Caco-2 (cell line): ENCODE results near the gene TSHZ2. TPM values are rescaled to one million over a fixed set of nuclear protein-coding genes. Genes with fewer than 3 reads are reported as not detected.

Source experiments
- BruUV-seq: library from RNA; stranded (reverse); fragments of 400-500 nt; replicated peaks from 2 replicates; lab custom pipeline; 2021; lab: Mats Ljungman, UMichigan
- CTCF ChIA-PET: fragments of 300-600 bp; sonication (Branson Sonifier 250); formaldehyde crosslinking; loops from one replicate; lab custom pipeline; 2022; ENCODE audit warnings: antibody characterized with exemption; lab: Charles Lee
- POLR2A ChIA-PET: fragments of 300-600 bp; sonication (Branson Sonifier 250); formaldehyde crosslinking; loops from one replicate; lab custom pipeline; 2022; ENCODE audit warnings: antibody characterized with exemption; lab: Charles Lee
- DNase-seq, 2 experiments: peaks; one replicate each; pipeline versions ENCODE4 v3.0.0 to v3.0.0-alpha.2; 2020 to 2022
- H3K27me3 ChIP-seq: replicated peaks from 2 replicates; pipeline ENCODE4 v1.6.0; 2011; ENCODE audit warnings: low read length; ENCODE audit not compliant: control insufficient read depth, insufficient read depth
- H3K36me3 ChIP-seq: 2 replicates; pipeline ENCODE4 v1.5.1; 2011; ENCODE audit warnings: low read length; ENCODE audit not compliant: control insufficient read depth, insufficient read depth
- H3K4me1 ChIP-seq: fragments of 250-450 bp; sonication (Bioruptor Pico); 2 replicates; pipeline ENCODE4 v1.5.1; 2020; ENCODE audit warnings: mild to moderate bottlenecking
- H3K4me3 ChIP-seq: 2 replicates; pipeline ENCODE4 v1.5.1; 2011; ENCODE audit warnings: low read depth, mild to moderate bottlenecking, control low read depth, low read length
- H3K9me3 ChIP-seq: fragments of 250-450 bp; sonication (Bioruptor Pico); 2 replicates; pipeline ENCODE4 v1.5.1; 2020; ENCODE audit warnings: mild to moderate bottlenecking, moderate library complexity
- H3K27ac Mint-ChIP-seq: one replicate; pipeline ENCODE4 v1.8.0; 2022; ENCODE audit warnings: mixed read lengths; ENCODE audit not compliant: unreplicated experiment
- H3K27me3 Mint-ChIP-seq: one replicate; pipeline ENCODE4 v1.8.0; 2022; ENCODE audit warnings: mixed read lengths; ENCODE audit not compliant: insufficient read depth, unreplicated experiment
- H3K36me3 Mint-ChIP-seq: one replicate; pipeline ENCODE4 v1.8.0; 2022; ENCODE audit warnings: mild to moderate bottlenecking, mixed read lengths; ENCODE audit not compliant: insufficient read depth, unreplicated experiment
- H3K4me1 Mint-ChIP-seq: one replicate; pipeline ENCODE4 v1.8.0; 2022; ENCODE audit warnings: low read depth, mixed read lengths; ENCODE audit not compliant: unreplicated experiment
- H3K4me3 Mint-ChIP-seq: one replicate; pipeline ENCODE4 v1.8.0; 2022; ENCODE audit warnings: mild to moderate bottlenecking, moderate library complexity, mixed read lengths; ENCODE audit not compliant: unreplicated experiment
- H3K9me3 Mint-ChIP-seq: one replicate; pipeline ENCODE4 v1.8.0; 2022; ENCODE audit warnings: mixed read lengths; ENCODE audit not compliant: unreplicated experiment
- intact Hi-C: fragments of 100-400 bp; cut with micrococcal nuclease; formaldehyde crosslinking; loops from one replicate; pipeline ENCODE4 v1.10.0; 2022; ENCODE audit not compliant: unreplicated experiment
- total RNA-seq: library from RNA; stranded (reverse); gene quantifications from 2 replicates; pipeline ENCODE4 v1.2.3, GENCODE V29; 2022
- TF ChIP-seq, protein P1 (sequence below), 2 experiments: fragments of 200-600 bp in 1 of 2; IDR thresholded peaks; 1 replicate in 1 of 2; 2 replicates in 1 of 2; pipeline versions ENCODE4 v1.5.1 to v1.8.0; 2011 to 2022; ENCODE audit warnings: antibody characterized with exemption in 1 of 2, control low read depth in 1 of 2, inconsistent platforms in 1 of 2, low read depth in 1 of 2, low read length in 1 of 2, mild to moderate bottlenecking in 1 of 2, moderate library complexity in 1 of 2; ENCODE audit not compliant: insufficient read depth in 1 of 2, severe bottlenecking in 1 of 2, unreplicated experiment in 1 of 2

The TSHZ2 gene
- total RNA-seq, 1 experiment from 2014 or later: 0.07 TPM

DNA sequence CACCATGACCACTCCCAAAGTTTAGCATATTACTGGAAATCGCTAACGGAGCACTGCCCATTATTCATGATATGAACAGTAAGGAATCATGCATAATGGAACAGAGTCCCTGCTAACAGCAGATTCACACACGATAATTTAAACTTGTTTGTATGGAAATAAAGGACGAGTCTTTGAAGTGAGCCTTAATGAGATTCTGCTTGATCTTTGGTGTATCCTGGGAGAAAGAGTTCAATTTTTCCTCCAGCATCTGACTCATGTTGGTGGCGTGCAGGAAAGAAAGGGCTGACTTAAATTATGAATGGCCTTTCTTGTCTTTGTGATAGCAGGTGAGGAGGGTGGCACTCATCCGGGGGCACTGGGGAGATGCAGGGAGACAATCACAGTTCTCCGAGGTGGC lies 426.9 kb downstream of the TSHZ2 start:
- H3K4me3 ChIP-seq: no peak overlapping the region
- POLR2A ChIA-PET: no interaction called here
- BruUV-seq: no TSS peak
- H3K36me3 Mint-ChIP-seq: no peaks in the 10 kb centered on the region
- TF ChIP-seq, protein P1, sequence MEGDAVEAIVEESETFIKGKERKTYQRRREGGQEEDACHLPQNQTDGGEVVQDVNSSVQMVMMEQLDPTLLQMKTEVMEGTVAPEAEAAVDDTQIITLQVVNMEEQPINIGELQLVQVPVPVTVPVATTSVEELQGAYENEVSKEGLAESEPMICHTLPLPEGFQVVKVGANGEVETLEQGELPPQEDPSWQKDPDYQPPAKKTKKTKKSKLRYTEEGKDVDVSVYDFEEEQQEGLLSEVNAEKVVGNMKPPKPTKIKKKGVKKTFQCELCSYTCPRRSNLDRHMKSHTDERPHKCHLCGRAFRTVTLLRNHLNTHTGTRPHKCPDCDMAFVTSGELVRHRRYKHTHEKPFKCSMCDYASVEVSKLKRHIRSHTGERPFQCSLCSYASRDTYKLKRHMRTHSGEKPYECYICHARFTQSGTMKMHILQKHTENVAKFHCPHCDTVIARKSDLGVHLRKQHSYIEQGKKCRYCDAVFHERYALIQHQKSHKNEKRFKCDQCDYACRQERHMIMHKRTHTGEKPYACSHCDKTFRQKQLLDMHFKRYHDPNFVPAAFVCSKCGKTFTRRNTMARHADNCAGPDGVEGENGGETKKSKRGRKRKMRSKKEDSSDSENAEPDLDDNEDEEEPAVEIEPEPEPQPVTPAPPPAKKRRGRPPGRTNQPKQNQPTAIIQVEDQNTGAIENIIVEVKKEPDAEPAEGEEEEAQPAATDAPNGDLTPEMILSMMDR (IDR thresholded peaks at IDR 0.05; ENCODE audit: insufficient read depth in 1 of 2, low read depth in 1 of 2, low read length in 1 of 2, severe bottlenecking in 1 of 2, unreplicated experiment in 1 of 2): no peak
- H3K9me3 Mint-ChIP-seq: no peaks in the 10 kb centered on the region
- no peak for DNase-seq
- H3K4me3 Mint-ChIP-seq: no peak overlapping the region
- peaks cover 8% of the 10 kb centered on the region for H3K4me1 Mint-ChIP-seq
- intact Hi-C loops: no loop called here
- H3K9me3 ChIP-seq: no peaks in the 10 kb centered on the region
- CTCF ChIA-PET: no interaction called here
- no peaks in the 10 kb centered on the region for H3K4me1 ChIP-seq
- no peaks in the 10 kb centered on the region for H3K36me3 ChIP-seq
- peaks cover 12% of the 10 kb centered on the region for H3K27me3 Mint-ChIP-seq
- H3K27ac Mint-ChIP-seq: no peak overlapping the region
- no peaks in the 10 kb centered on the region for H3K27me3 ChIP-seq

DNA sequence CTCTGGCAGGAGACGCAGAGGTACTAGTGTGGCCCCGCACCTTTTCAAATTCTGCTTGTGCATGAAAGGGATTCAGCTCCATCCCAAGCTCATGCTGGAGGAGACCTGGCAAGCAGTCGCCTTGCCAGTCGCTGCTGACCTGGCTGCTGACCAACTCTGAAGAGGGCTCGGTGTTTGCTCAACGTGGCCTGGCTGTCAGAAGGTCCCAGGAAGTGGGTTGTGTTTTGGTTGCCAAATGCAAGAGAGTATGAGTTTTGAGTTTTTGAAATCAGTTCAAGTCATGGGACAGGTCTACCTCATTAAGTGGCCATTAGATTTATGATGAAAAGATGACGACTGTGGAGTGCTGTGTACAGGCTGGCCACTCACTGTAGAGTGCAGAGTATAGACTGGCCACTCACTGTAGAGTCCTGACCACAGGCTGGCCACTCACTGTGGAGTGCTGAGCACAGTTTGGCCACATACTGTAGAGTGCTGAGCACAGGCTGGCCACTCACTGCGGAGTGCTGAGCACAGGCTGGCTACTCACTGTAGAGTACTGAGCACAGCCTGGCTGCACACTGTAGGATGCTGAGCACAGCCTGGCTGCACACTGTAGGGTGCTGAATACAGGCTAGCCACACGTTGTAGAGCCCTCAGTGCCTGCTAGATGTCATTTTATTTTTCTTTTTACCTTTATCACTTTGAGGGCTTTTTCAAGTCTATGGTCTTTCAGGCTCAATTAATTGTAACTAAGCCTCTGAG lies 427.6 kb downstream of the TSHZ2 start:
- Histone ChIP-seq H3K36me3 (no peaks in the 10 kb centered on the region), H3K4me3 (no peak overlapping the region), H3K4me1 (no peaks in the 10 kb centered on the region), H3K27me3 (no peaks in the 10 kb centered on the region), H3K9me3 (no peaks in the 10 kb centered on the region)
- no peak overlapping the region for H3K4me3 Mint-ChIP-seq
- DNase-seq: no peak
- no peak overlapping the region for H3K27ac Mint-ChIP-seq
- intact Hi-C loops: no loop called here
- CTCF ChIA-PET: no interaction called here
- TF ChIP-seq, protein P1 (IDR thresholded peaks at IDR 0.05; ENCODE audit: insufficient read depth in 1 of 2, low read depth in 1 of 2, low read length in 1 of 2, severe bottlenecking in 1 of 2, unreplicated experiment in 1 of 2): no peak
- H3K36me3 Mint-ChIP-seq: no peaks in the 10 kb centered on the region
- no peaks in the 10 kb centered on the region for H3K9me3 Mint-ChIP-seq
- POLR2A ChIA-PET: no interaction called here
- no TSS peak for BruUV-seq
- peaks cover 16% of the 10 kb centered on the region for H3K27me3 Mint-ChIP-seq
- peaks cover 5% of the 10 kb centered on the region for H3K4me1 Mint-ChIP-seq

- Mint-ChIP-seq H3K4me3 (no peak overlapping the region), H3K36me3 (no peaks in the 10 kb centered on the region), H3K27me3 (peaks cover 21% of the 10 kb centered on the region), H3K4me1 (no peaks in the 10 kb centered on the region), H3K27ac (no peak overlapping the region), H3K9me3 (no peaks in the 10 kb centered on the region)
- Histone ChIP-seq H3K4me3 (no peak overlapping the region), H3K27me3 (no peaks in the 10 kb centered on the region), H3K36me3 (no peaks in the 10 kb centered on the region), H3K4me1 (no peaks in the 10 kb centered on the region), H3K9me3 (no peaks in the 10 kb centered on the region)
- POLR2A ChIA-PET: no interaction called here
- no peak for DNase-seq
- TF ChIP-seq, protein P1 (IDR thresholded peaks at IDR 0.05; ENCODE audit: insufficient read depth in 1 of 2, low read depth in 1 of 2, low read length in 1 of 2, severe bottlenecking in 1 of 2, unreplicated experiment in 1 of 2): no peak
- CTCF ChIA-PET: no interaction called here
- intact Hi-C loops: no loop called here
- BruUV-seq: no TSS peak
Measured at GRCh38 chr20:53402233-53403005, 430.3 kb downstream of the TSHZ2 start.
